NK-92 treated with Interleukin-12 subunit alpha and Interleukin-12 subunit beta, amount 100 ng/mL, for 24 hours (cell line): ENCODE data around the gene ACTL7A.
"Not testable (repeated sequence)": the region's sequence is repeated elsewhere in the genome, so short reads cannot be mapped to it uniquely, and the experiment has no call there.

Experiments
- DNase-seq: peaks from one replicate; lab custom pipeline; 2025; lab: John Stamatoyannopoulos, UW

The ACTL7A gene

GRCh38 chr9:108880738-108881316 is 18.8 kb downstream of the ACTL7A start:
- no peak for DNase-seq

GRCh38 chr9:108882052-108882888 is 20.2 kb downstream of the ACTL7A start:
- DNase-seq: no peak

GRCh38 chr9:108883085-108883484 is 21.0 kb downstream of the ACTL7A start:
- no peak for DNase-seq

- no peak for DNase-seq
Measured at GRCh38 chr9:108884701-108885100, 22.6 kb downstream of the ACTL7A start.

GRCh38 chr9:108885643-108886348 is 23.7 kb downstream of the ACTL7A start:
- DNase-seq: no peak

- not testable (repeated sequence) for DNase-seq
Measured at GRCh38 chr9:108886594-108887271, 24.7 kb downstream of the ACTL7A start.

- DNase-seq: no peak
Measured at GRCh38 chr9:108889649-108890067, 27.6 kb downstream of the ACTL7A start.

GRCh38 chr9:108894225-108894997 is 32.3 kb downstream of the ACTL7A start:
- DNase-seq: no peak

GRCh38 chr9:108897324-108898096 is 35.4 kb downstream of the ACTL7A start:
- no peak for DNase-seq

- not testable (repeated sequence) for DNase-seq
Measured at GRCh38 chr9:108899023-108899695, 37.1 kb downstream of the ACTL7A start.

GRCh38 chr9:108900176-108900575 is 38.1 kb downstream of the ACTL7A start:
- no peak for DNase-seq

GRCh38 chr9:108903420-108904103 is 41.5 kb downstream of the ACTL7A start:
- DNase-seq: no peak

GRCh38 chr9:108904161-108904560 is 42.1 kb downstream of the ACTL7A start:
- no peak for DNase-seq

GRCh38 chr9:108905494-108905893 is 43.4 kb downstream of the ACTL7A start:
- no peak for DNase-seq

GRCh38 chr9:108910402-108910801 is 48.3 kb downstream of the ACTL7A start:
- DNase-seq: no peak

GRCh38 chr9:108910914-108911313 is 48.8 kb downstream of the ACTL7A start:
- no peak for DNase-seq

- no peak for DNase-seq
Measured at GRCh38 chr9:108911820-108912219, 49.8 kb downstream of the ACTL7A start.
